Vagina (tissue), 2 donors: Measurements from ENCODE around the gene SETBP1.

Source experiments
- CTCF ChIP-seq, 3 experiments: fragments of 450-650 bp in 2 of 3; fragments of 200-600 bp in 1 of 3; sonication (generic) in 1 of 3; IDR thresholded peaks; one replicate each; pipeline ENCODE4 v1.5.1; 2017 to 2019; ENCODE audit warnings: antibody characterized with exemption in 3 of 3, mild to moderate bottlenecking in 2 of 3, moderate library complexity in 2 of 3
- POLR2A ChIP-seq, 2 donors: fragments of 450-650 bp; IDR thresholded peaks; one replicate each; pipeline ENCODE4 v1.6.1; 2017; ENCODE audit warnings: antibody characterized with exemption in 2 of 2, mild to moderate bottlenecking in 2 of 2, moderate library complexity in 2 of 2
- POLR2AphosphoS5 ChIP-seq, 2 donors: sonication (generic); formaldehyde crosslinking; IDR thresholded peaks; one replicate each; pipeline ENCODE4 v1.9.0; 2017; ENCODE audit warnings: antibody characterized with exemption in 2 of 2, mild to moderate bottlenecking in 2 of 2, low read depth in 1 of 2; ENCODE audit not compliant: insufficient read depth in 1 of 2

GRCh38 chr18:45057955-45058600 lies 377.4 kb downstream of the SETBP1 start:
- TF ChIP-seq CTCF (IDR thresholded peaks at IDR 0.05): no peak
- TF ChIP-seq POLR2AphosphoS5 (IDR thresholded peaks at IDR 0.05; ENCODE audit: insufficient read depth in 1 of 2, low read depth in 1 of 2): no peak
- TF ChIP-seq POLR2A (IDR thresholded peaks at IDR 0.05): no peak
